Fibroblast of lung (primary cell): ENCODE results near the gene ASIC3.

Experiments used
- CTCF ChIP-seq, 2 donors: IDR thresholded peaks in 1 of 2; conservative IDR thresholded peaks in 1 of 2; 1 replicate in 1 of 2; 2 replicates in 1 of 2; pipeline ENCODE4 v1.5.1; 2011 to 2012; ENCODE audit warnings: low read length in 2 of 2, control low read depth in 1 of 2, inconsistent platforms in 1 of 2, low read depth in 1 of 2, mild to moderate bottlenecking in 1 of 2
- EZH2 ChIP-seq: IDR thresholded peaks from 2 replicates; pipeline ENCODE4 v1.5.1; 2012; ENCODE audit warnings: low read length, control low read depth, mild to moderate bottlenecking; ENCODE audit errors: missing control alignments

- TF ChIP-seq CTCF (conservative IDR thresholded peaks at IDR 0.05 in 1 of 2, IDR thresholded peaks at IDR 0.05 in 1 of 2; ENCODE audit: low read depth in 1 of 2, low read length in 2 of 2) (no peak), EZH2 (no peak)
Observed at GRCh38 chr7:151033864-151034249, 14.5 kb upstream of the ASIC3 start.
